ENCODE measurements around the gene ZBTB20.

- no peak for TF ChIP-seq CTCF (IDR thresholded peaks at IDR 0.05)
- no peak for TF ChIP-seq EP300 (IDR thresholded peaks at IDR 0.05)
- TF ChIP-seq POLR2A (IDR thresholded peaks at IDR 0.05; ENCODE audit: low read depth): no peak
Measured at GRCh38 chr3:114417265-114417664, 729.8 kb downstream of the ZBTB20 start.

Data from esophagus muscularis mucosa (tissue), 4 donors.